GM12801 (cell line): ENCODE data around the gene MARCHF11.

Source experiments
- CTCF ChIP-seq: IDR thresholded peaks from one replicate; pipeline ENCODE4 v1.5.1; 2011; ENCODE audit warnings: control low read depth; ENCODE audit not compliant: insufficient read length; ENCODE audit errors: extremely low read depth

The MARCHF11 gene

DNA sequence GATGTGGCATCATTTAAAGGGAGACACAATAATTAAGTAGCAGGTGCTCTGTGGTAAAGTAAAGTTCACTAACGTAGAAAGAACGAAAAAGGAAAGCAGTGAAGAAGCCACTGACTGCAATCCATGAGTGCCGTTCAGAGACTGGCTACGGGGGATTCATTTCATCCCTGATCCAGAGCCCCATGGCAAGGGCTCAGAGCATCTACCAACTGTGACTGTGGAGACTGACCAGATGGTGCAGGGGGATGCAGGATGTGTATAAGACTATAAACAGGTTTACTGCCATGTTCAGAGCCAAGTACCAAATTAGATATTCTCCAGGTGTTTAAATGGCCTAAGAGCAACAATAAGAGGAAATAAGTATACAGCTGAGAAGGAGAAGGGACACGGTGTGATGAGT is 47.7 kb downstream of the MARCHF11 start:
- TF ChIP-seq CTCF, result no peak

GRCh38 chr5:16128944-16129343 is 50.6 kb downstream of the MARCHF11 start:
- no peak for TF ChIP-seq CTCF

- TF ChIP-seq CTCF, result no peak
Observed at GRCh38 chr5:16127865-16128544, 51.6 kb downstream of the MARCHF11 start.

DNA sequence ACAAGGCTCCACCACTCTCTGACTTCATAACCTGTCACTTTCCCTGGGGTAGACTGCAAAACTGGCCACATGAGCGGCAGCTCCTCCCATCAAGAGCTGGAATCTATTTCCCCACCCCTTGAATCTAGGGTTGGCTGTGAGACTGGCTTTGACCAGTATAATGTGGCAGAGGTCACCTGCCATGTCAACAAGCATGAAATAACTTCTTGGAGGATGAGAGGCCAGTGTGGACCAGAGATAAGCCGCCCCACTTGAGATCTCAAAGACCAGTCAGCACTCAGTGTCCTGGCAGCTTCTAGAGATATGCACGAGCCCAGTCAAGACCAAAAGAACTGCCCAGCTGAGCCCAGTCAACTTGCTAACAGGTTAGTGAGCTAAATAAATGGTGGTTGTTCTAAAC is 59.0 kb downstream of the MARCHF11 start:
- TF ChIP-seq CTCF, result no peak

DNA sequence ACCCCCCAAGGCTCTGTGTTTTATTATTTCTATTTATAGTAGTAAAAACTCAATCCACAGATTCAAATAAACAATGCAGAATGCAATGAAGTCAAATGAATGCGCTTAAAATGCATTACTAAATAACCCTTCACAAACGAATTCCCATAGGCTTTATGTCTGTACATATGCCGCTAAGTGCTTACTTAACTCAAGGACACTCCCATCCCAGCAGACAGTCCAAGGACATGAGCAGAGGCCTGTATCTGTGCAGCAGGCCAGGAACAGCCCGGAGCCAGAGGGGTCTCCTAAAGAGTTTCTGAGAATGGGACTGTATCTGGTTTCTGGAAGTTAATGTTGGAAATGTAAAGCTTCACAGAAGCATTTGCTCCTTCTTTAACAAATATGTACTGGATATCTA is 59.8 kb downstream of the MARCHF11 start:
- TF ChIP-seq CTCF, result no peak

DNA sequence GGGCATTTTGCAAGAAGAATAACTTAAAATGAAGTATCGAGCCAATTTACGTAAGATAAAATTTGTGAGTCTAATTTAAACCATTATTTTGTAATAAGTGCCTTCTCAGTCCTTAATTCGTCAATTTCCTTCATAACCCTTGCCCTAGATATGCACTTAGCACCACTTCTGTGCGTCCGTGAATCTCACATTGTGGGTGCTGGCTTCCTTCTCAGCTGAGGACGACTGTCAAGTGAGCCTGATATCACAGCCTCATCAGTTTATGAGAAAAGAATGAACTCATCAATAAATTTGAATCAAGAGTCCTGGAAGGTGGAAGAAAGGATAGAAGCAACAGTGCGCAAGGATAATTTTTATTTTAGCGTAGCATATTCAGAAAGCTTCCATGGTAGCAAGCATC is 64.5 kb downstream of the MARCHF11 start:
- TF ChIP-seq CTCF, result no peak

DNA sequence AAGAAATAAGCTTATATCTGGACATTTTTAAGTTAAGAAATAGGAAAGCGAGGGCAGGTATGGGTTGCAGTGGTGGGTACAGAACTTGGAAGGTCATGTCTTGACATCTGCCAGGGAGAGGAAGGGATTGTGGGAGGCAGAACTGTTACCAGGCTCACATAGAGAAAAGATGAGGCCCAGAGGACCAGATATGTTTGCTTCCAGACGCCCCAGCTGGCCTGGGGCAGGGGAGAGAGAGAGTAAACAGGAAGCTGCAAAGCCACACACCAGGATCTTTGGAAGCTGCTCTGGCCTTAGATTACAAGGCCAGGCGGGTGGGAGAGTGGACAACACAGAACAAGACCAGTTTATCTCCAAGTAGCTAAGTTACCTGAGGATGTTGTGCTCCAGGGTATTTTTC is 71.2 kb downstream of the MARCHF11 start:
- TF ChIP-seq CTCF, result no peak
